SK-N-SH (cell line): Measurements from ENCODE around the gene KLF16. TPM values are rescaled to one million over a fixed set of nuclear protein-coding genes. Genes with fewer than 3 reads are reported as not detected.
"Not testable (repeated sequence)": the region's sequence is repeated elsewhere in the genome, so short reads cannot be mapped to it uniquely, and the experiment has no call there.

Source experiments
- CTCF ChIA-PET: fragments of 300-600, 350-600 bp; formaldehyde crosslinking; extraction: SDS; loops from one replicate; lab custom pipeline; 2021; lab: Yijun Ruan, JAX
- POLR2A ChIA-PET: fragments of 350-600 bp; sonication (Branson Sonifier 250); formaldehyde crosslinking; extraction: SDS; loops from one replicate; lab custom pipeline; 2020; ENCODE audit warnings: antibody characterized with exemption, inconsistent platforms; lab: Yijun Ruan, JAX
- DNase-seq: peaks from one replicate; pipeline ENCODE4 v3.0.0; 2012
- H2AFZ ChIP-seq: fragments of 200-600 bp; sonication (generic); 2 replicates; pipeline ENCODE4 v1.8.1; 2016; ENCODE audit warnings: antibody characterized with exemption, mild to moderate bottlenecking, low read depth
- H3F3A ChIP-seq: fragments of 200-600 bp; sonication (generic); replicated peaks from 2 replicates; pipeline ENCODE3; 2016; ENCODE audit warnings: antibody characterized with exemption, mild to moderate bottlenecking; ENCODE audit not compliant: insufficient read depth
- H3K27ac ChIP-seq, 2 experiments: fragments of 200-500 bp in 1 of 2; fragments of 200-600 bp in 1 of 2; sonication (Bioruptor generic) in 1 of 2; sonication (generic), shearing (Covaris generic) in 1 of 2; 2 replicates each; pipeline versions ENCODE4 v1.5.1 to v1.6.1; 2014 to 2016; ENCODE audit warnings: low read depth in 2 of 2, inconsistent platforms in 1 of 2, low read length in 1 of 2, mild to moderate bottlenecking in 1 of 2, mixed read lengths in 1 of 2
- H3K27me3 ChIP-seq: fragments of 200-600 bp; sonication (generic), shearing (Covaris generic); 2 replicates; pipeline ENCODE4 v1.6.1; 2016; ENCODE audit warnings: mixed run types; ENCODE audit not compliant: insufficient read depth
- H3K36me3 ChIP-seq, 2 experiments: fragments of 200-500 bp in 1 of 2; fragments of 200-600 bp in 1 of 2; sonication (Bioruptor generic) in 1 of 2; sonication (generic) in 1 of 2; replicated peaks in 1 of 2; 2 replicates each; pipeline versions ENCODE3 to v1.5.1; 2014 to 2016; ENCODE audit warnings: low read length in 1 of 2, mild to moderate bottlenecking in 1 of 2; ENCODE audit not compliant: insufficient read depth in 2 of 2, control insufficient read depth in 1 of 2
- H3K4me1 ChIP-seq, 2 experiments: fragments of 200-500 bp in 1 of 2; fragments of 200-600 bp in 1 of 2; sonication (Bioruptor generic) in 1 of 2; sonication (generic), shearing (Covaris generic) in 1 of 2; 2 replicates each; pipeline versions ENCODE4 v1.5.1 to v1.6.1; 2014 to 2016; ENCODE audit warnings: low read depth in 1 of 2, low read length in 1 of 2, mixed run types in 1 of 2; ENCODE audit not compliant: insufficient read depth in 2 of 2, control insufficient read depth in 1 of 2
- H3K4me2 ChIP-seq: fragments of 200-600 bp; sonication (generic), shearing (Covaris generic); 2 replicates; pipeline ENCODE4 v1.6.1; 2017; ENCODE audit warnings: mixed run types
- H3K4me3 ChIP-seq, 2 experiments: fragments of 200-500 bp in 1 of 2; fragments of 200-600 bp in 1 of 2; sonication (Bioruptor generic) in 1 of 2; sonication (generic), shearing (Covaris generic) in 1 of 2; 2 replicates each; pipeline versions ENCODE4 v1.5.1 to v1.8.1; 2014 to 2016; ENCODE audit warnings: low read depth in 2 of 2, inconsistent platforms in 1 of 2, low read length in 1 of 2, mild to moderate bottlenecking in 1 of 2, mixed read lengths in 1 of 2, moderate library complexity in 1 of 2
- H3K79me2 ChIP-seq: fragments of 200-600 bp; sonication (generic); 2 replicates; pipeline ENCODE4 v1.8.1; 2017; ENCODE audit warnings: mild to moderate bottlenecking; ENCODE audit not compliant: insufficient read depth
- H3K9ac ChIP-seq: fragments of 200-600 bp; sonication (generic); 2 replicates; pipeline ENCODE4 v1.6.1; 2017; ENCODE audit warnings: mixed run types
- H3K9me2 ChIP-seq: fragments of 200-600 bp; sonication (generic); 2 replicates; pipeline ENCODE4 v1.6.1; 2017; ENCODE audit warnings: mixed run types
- H3K9me3 ChIP-seq: fragments of 200-600 bp; sonication (generic); 2 replicates; pipeline ENCODE4 v1.6.1; 2017; ENCODE audit warnings: mixed run types, mild to moderate bottlenecking, moderate library complexity
- H4K20me1 ChIP-seq: fragments of 200-600 bp; sonication (generic); 2 replicates; pipeline ENCODE4 v1.6.1; 2017; ENCODE audit warnings: mild to moderate bottlenecking, mixed run types; ENCODE audit not compliant: insufficient read depth
- CTCF ChIP-seq: fragments of 200-600 bp; sonication (generic); IDR thresholded peaks from 2 replicates; pipeline ENCODE4 v1.6.1; 2017; ENCODE audit warnings: antibody characterized with exemption, mild to moderate bottlenecking, moderate library complexity
- ELF1 ChIP-seq: IDR thresholded peaks from 2 replicates; pipeline ENCODE4 v1.4.0; 2012
- EP300 ChIP-seq, 2 experiments: IDR thresholded peaks; 2 replicates each; pipeline versions ENCODE4 v1.4.0 to v1.6.1; 2012; ENCODE audit warnings: borderline replicate concordance in 1 of 2, low read depth in 1 of 2, low read length in 1 of 2
- FOSL2 ChIP-seq: IDR thresholded peaks from 2 replicates; pipeline ENCODE4 v1.4.0; 2012; ENCODE audit warnings: low read depth, mild to moderate bottlenecking, moderate library complexity, borderline replicate concordance
- GABPA ChIP-seq: IDR thresholded peaks from 2 replicates; pipeline ENCODE4 v1.4.0; 2012; ENCODE audit warnings: low read depth, mild to moderate bottlenecking
- GATA2 ChIP-seq: sonication (generic); formaldehyde crosslinking; IDR thresholded peaks from 2 replicates; pipeline ENCODE4 v1.5.0; 2020; ENCODE audit warnings: mild to moderate bottlenecking, missing genetic modification reagents
- IRF3 ChIP-seq: fragments of 150-350 bp; IDR thresholded peaks from 2 replicates; pipeline ENCODE4 v1.6.1; 2016; ENCODE audit warnings: mild to moderate bottlenecking, low read depth, low read length
- JUND ChIP-seq: IDR thresholded peaks from 2 replicates; pipeline ENCODE4 v1.4.0; 2012
- MEF2A ChIP-seq: IDR thresholded peaks from 2 replicates; pipeline ENCODE4 v1.4.0; 2012; ENCODE audit warnings: low read depth, borderline replicate concordance
- NFIC ChIP-seq: IDR thresholded peaks from 2 replicates; pipeline ENCODE4 v1.4.0; 2012; ENCODE audit warnings: borderline replicate concordance
- NRF1 ChIP-seq: IDR thresholded peaks from 2 replicates; pipeline ENCODE4 v1.6.1; 2012; ENCODE audit warnings: low read depth, mild to moderate bottlenecking, low read length
- PBX3 ChIP-seq: IDR thresholded peaks from 2 replicates; pipeline ENCODE4; 2012
- POLR2AphosphoS5 ChIP-seq: IDR thresholded peaks from 2 replicates; pipeline ENCODE4 v1.6.1; 2012; ENCODE audit warnings: low read depth, low read length
- RCOR1 ChIP-seq: fragments of 150-350 bp; IDR thresholded peaks from 2 replicates; pipeline ENCODE4 v1.6.1; 2017; ENCODE audit warnings: antibody characterized with exemption, low read length
- REST ChIP-seq: IDR thresholded peaks from 2 replicates; pipeline ENCODE4 v1.6.1; 2012; ENCODE audit warnings: mild to moderate bottlenecking, low read depth, low read length, moderate library complexity
- TCF12 ChIP-seq: IDR thresholded peaks from 2 replicates; pipeline ENCODE4 v1.4.0; 2012
- USF2 ChIP-seq: fragments of 150-350 bp; IDR thresholded peaks from 2 replicates; pipeline ENCODE4 v1.6.1; 2017; ENCODE audit warnings: antibody characterized with exemption, low read length, low read depth, borderline replicate concordance
- ZBTB33 ChIP-seq: IDR thresholded peaks from 2 replicates; pipeline ENCODE4 v1.4.0; 2012; ENCODE audit warnings: low read depth, borderline replicate concordance
- WGBS: methylation state at CpG from one replicate; pipeline ENCODE4 v1.1.6; 2017; ENCODE audit warnings: low lambda C conversion rate; 5-methylcytosine and 5-hydroxymethylcytosine counted together
- polyA plus RNA-seq, 3 experiments: library from polyadenylated mRNA; depleted of rRNA; stranded (reverse); fragments of >200 nt; gene quantifications; 2 replicates each; pipeline ENCODE4 v1.2.3, GENCODE V29; 2012

KLF16 gene
- polyA plus RNA-seq, 1 of the 3 experiments (the other 2 are of a cell fraction): 16.1 TPM

GRCh38 chr19:1880611-1881392 lies 17.4 kb upstream of the KLF16 start:
- no peak for DNase-seq
- no peak for TF ChIP-seq REST
- TF ChIP-seq ZBTB33: no peak
- TF ChIP-seq TCF12: no peak
- TF ChIP-seq NFIC: no peak
- TF ChIP-seq FOSL2: no peak
- no peak for TF ChIP-seq CTCF
- TF ChIP-seq GATA2 (CRISPR knock-in tag): no peak
- no peak for TF ChIP-seq NRF1
- no peak for TF ChIP-seq RCOR1
- TF ChIP-seq JUND: no peak
- no peak for TF ChIP-seq IRF3
- TF ChIP-seq USF2: no peak
- no peak for TF ChIP-seq EP300 (IDR thresholded peaks at IDR 0.05; ENCODE audit: borderline replicate concordance in 1 of 2, low read depth in 1 of 2, low read length in 1 of 2)
- no peak for TF ChIP-seq MEF2A
- TF ChIP-seq POLR2AphosphoS5: no peak
- no peak for TF ChIP-seq GABPA
- TF ChIP-seq PBX3: no peak
- TF ChIP-seq ELF1: no peak
- Histone ChIP-seq H3K79me2 (peaks cover 46% of the 10 kb centered on the region), H3K4me1 (peaks cover 6 to 29% of the 10 kb centered on the region in 2 experiments; a peak in 1 of 4 replicates), H3K9me3 (no peaks in the 10 kb centered on the region), H3K27ac (no peak overlapping the region), H2AFZ (no peak overlapping the region), H3K4me3 (no peak overlapping the region), H3K36me3 (peaks cover 0 to 7% of the 10 kb centered on the region in 2 experiments), H3K9ac (no peak overlapping the region), H4K20me1 (peaks cover 40% of the 10 kb centered on the region), H3K27me3 (no peaks in the 10 kb centered on the region), H3K4me2 (no peak overlapping the region), H3K9me2 (no peaks in the 10 kb centered on the region), H3F3A (no peaks in the 10 kb centered on the region)
- ChIA-PET CTCF (no interaction called here), POLR2A (no interaction called here)
- WGBS: 100% methylated on average over 12 of the region's 35 CpGs

GRCh38 chr19:1879982-1880381 lies 16.6 kb upstream of the KLF16 start:
- H4K20me1 ChIP-seq: peaks cover 48% of the 10 kb centered on the region
- H3K9me3 ChIP-seq, H3K9me2 ChIP-seq, H3K4me3 ChIP-seq, H3K36me3 ChIP-seq, H3K4me2 ChIP-seq, H3K27me3 ChIP-seq, H3K9ac ChIP-seq, CTCF ChIA-PET, H2AFZ ChIP-seq, H3K27ac ChIP-seq, DNase-seq, H3F3A ChIP-seq, POLR2A ChIA-PET: not testable (repeated sequence)
- WGBS: 95% methylated on average over 16 of the region's 17 CpGs
- H3K79me2 ChIP-seq: peaks cover 54% of the 10 kb centered on the region
- peaks cover 6 to 29% of the 10 kb centered on the region in 2 experiments; a peak in 1 of 4 replicates for H3K4me1 ChIP-seq
